RCC 7860 (cell line): ENCODE data around the gene SEC31A.
"Not testable (repeated sequence)": the region's sequence is repeated elsewhere in the genome, so short reads cannot be mapped to it uniquely, and the experiment has no call there.

Source experiments
- DNase-seq: peaks from one replicate; pipeline ENCODE4 v3.0.0-alpha.2; 2015; ENCODE audit warnings: low spot score
- FAIRE-seq: peaks from 2 replicates; lab custom pipeline; 2012; peaks lifted over from hg19 to GRCh38; lab: Jason Lieb, UNC

SEC31A gene, protein sequence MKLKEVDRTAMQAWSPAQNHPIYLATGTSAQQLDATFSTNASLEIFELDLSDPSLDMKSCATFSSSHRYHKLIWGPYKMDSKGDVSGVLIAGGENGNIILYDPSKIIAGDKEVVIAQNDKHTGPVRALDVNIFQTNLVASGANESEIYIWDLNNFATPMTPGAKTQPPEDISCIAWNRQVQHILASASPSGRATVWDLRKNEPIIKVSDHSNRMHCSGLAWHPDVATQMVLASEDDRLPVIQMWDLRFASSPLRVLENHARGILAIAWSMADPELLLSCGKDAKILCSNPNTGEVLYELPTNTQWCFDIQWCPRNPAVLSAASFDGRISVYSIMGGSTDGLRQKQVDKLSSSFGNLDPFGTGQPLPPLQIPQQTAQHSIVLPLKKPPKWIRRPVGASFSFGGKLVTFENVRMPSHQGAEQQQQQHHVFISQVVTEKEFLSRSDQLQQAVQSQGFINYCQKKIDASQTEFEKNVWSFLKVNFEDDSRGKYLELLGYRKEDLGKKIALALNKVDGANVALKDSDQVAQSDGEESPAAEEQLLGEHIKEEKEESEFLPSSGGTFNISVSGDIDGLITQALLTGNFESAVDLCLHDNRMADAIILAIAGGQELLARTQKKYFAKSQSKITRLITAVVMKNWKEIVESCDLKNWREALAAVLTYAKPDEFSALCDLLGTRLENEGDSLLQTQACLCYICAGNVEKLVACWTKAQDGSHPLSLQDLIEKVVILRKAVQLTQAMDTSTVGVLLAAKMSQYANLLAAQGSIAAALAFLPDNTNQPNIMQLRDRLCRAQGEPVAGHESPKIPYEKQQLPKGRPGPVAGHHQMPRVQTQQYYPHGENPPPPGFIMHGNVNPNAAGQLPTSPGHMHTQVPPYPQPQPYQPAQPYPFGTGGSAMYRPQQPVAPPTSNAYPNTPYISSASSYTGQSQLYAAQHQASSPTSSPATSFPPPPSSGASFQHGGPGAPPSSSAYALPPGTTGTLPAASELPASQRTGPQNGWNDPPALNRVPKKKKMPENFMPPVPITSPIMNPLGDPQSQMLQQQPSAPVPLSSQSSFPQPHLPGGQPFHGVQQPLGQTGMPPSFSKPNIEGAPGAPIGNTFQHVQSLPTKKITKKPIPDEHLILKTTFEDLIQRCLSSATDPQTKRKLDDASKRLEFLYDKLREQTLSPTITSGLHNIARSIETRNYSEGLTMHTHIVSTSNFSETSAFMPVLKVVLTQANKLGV

DNA sequence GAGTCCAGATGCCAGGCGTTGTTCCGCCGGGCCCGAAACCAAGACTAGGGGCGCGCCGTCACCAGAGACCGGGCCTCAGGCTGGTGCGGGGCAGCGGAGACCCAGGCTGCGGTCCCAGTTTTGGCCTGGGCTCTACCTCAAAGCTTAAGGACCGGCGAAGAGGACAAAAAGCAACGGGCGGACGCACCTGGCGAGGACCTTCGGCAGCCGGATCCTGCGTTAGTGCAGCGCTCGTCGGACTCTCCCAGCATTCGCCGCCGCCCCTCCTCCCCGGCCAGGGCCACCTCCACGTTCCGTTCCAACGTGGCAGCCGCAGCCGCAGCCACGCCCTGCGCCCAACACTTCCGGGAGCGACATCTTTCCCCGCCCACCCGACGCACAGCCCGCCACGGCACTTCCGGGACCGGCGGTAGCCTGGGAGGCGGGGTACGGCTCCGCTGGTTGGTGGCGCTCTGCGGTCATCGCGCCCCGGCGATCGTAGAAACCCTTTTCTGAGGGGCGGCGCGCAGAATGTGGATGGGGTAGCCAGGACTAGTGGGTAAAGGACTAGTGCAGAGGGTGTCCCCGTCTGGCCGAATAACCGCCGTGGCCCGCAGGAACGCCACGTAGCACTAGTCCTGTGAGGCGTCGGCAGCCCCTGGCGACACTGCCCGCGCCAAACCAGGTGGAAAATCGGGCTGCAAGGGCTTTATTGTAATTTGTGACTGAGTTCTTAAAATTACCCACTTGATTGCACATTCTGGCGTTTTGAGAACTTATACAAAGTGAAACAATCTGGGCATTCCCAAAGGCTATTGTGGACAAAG, at the start of gene SEC31A:
Gene SEC31A, minus strand, starts transcription at position 253 of the 806 bp plus-strand sequence. CDS start 9,217 bp downstream, outside the sequence.
- DNase-seq: peak; percentile 87
- no peak for FAIRE-seq

DNA sequence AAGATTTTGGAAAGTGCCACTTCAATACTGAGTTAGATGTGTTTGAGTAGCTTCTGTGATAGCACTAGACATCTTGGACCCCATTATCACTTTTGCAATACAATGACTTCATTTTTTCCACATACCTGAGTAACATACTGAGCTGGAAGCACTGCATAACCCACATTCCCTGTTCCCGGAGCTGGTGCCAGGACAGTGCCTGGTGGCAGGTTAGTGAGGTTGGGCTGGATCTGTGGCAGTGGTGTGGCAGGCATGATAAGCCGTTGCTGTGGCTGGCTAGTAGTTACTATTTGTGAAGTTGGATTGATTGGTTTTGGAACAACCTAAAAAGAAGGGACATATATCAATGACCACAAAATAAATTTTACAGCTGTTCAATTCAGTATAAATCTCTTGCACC, 48.5 kb upstream of the SEC31A start:
- FAIRE-seq (no peak), DNase-seq (no peak)

DNA sequence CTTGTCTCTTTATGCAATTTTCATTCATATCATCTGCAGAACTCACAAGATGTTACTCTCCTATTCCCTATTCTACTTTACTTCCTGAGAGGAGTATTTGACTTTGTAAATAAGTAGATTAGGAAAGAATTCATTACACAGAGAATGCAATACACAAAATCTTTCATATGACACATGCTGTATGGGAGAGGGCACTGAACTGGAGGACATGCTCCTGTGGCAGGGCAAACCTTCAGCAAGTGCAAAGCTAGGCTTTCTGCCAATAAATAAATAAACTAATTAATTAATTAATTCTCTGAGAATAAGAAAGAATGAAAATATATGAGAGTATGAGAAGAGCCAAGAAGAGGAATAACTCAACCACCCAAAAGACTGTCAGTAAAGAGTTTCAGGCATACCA, 43.5 kb upstream of the SEC31A start:
- FAIRE-seq (no peak), DNase-seq (no peak)

DNA sequence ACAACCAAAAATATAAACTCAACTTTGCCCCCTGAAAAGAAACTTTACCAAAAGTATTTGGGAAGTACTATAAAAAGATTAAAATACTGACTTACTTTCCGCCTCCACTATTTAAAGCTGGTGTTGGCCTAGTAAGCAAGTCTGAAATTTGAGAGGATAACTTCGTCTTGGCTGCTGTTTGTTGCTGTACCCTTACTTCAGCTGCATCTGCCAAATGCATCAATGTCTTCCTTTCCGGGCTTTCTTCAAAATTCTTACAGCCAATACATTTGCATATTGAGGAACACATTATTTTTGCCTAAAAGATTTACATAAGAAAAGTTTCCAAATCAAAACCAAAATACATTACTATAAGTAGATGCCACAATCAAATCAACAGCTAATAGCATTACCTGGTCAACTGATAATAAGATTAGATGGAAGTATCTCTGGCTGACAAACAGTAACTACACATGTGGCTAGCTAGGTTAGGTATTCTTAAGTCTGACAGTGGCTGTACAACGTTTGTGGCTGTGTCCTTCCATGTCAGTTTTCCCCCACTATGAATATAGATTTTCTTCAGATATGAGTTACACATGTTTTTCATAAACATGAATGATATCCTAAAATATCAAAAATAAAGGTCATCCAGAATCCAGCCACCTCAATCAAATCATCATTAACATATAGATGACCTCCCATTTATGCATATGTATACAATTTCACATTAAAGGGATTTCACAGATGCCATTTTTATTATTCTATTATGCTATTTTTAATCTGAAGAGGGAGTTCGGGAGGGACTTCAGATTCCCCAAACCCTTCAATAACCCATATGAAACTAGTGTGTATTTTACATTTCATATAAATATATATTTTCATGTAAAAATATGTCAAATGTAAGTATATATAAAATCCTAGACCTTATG, 40.1 kb upstream of the SEC31A start:
- FAIRE-seq: no peak

DNA sequence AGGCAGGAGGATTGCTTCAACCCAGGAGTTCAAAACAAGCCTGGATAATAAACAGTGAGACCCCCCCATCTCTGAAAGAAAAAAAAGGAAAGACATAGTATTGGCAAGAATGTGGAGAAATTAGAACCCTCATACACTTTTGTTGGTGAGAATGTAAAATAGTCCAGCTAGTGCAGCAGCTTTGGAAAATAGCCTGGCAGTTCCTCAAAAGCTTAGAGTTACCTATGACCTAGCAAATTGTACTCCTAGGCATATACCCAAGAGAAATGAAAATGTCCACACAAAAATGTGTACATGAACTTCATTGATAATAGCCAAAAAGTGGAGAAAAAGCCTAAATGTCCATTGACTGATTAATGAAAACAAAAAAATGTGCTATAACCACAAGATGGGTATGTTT, 30.8 kb upstream of the SEC31A start:
- FAIRE-seq: no peak
- DNase-seq: no peak

More for the DNA sequence above, 40.1 kb upstream of the SEC31A start:
- DNase-seq: no peak

DNA sequence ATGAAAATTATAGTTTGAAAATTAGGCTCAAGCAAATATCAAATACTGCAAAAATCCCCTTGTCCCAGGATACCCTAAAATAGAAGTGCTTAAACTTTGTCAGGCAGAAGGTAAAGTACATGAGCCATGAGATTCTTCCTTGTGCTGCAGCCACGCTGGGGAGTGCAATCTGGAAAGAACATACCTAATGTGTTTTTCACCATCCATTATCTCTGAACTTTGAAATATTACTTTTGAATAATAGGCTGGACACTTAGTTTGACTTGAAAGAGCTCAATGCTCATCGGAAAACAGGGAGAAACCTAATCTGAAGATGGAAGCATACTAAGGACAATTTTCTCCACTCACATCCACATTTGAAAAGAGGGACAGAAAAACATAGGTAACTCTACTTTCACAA, 28.4 kb upstream of the SEC31A start:
- DNase-seq (no peak), FAIRE-seq (no peak)

DNA sequence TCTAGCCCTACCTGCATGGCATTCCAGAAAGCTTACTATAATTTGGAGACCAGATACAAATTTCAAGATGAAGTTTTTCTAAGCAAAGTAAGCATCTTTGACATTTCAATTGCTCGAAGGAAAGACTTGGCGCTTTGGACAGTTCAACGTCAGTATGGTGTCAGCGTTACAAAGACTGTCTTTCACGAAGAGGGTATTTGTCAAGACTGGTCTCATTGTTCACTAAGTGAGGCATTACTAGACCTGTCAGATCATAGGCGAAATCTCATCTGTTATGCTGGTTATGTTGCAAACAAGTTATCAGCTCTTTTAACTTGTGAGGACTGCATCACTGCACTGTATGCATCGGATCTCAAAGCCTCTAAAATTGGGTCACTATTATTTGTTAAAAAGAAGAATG, 27.1 kb upstream of the SEC31A start:
- DNase-seq (no peak), FAIRE-seq (no peak)

DNA sequence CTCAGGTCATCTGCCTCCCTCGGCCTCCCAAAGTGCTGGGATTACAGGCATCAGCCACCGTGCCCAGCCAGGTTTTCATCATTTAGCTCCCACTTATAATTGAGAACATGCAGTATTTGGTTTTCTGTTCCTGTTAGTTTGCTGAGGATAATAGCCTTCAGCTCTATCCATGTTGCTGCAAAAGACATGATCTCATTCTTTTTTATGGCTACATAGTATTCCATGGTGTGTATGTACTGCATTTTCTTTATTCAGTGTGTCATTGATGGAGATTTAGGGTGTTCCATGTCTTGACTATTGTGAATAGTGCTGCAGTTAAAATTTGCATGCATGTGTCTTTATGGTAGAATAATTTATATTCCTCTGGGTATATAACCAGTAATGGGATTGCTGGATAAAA, 23.0 kb upstream of the SEC31A start:
- DNase-seq, FAIRE-seq: not testable (repeated sequence)

DNA sequence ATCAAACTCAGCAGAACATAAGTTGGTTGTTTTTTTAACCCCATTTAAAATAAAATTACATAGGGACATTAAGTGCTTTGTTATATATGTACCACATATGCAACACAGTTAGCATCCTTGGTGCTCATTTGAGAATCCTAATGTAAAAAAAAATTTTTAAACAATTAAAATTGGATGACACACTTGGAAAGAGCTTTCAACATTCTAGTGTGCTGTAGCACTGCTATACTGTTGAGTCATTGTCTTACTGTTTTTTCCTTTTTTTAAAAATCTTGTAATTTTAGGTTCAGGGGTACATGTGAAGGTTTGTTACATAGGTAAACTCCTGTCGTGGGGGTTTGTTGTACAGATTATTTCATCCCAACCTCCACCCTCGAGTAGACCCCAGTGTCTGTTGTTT, 22.4 kb upstream of the SEC31A start:
- FAIRE-seq (no peak), DNase-seq (no peak)

DNA sequence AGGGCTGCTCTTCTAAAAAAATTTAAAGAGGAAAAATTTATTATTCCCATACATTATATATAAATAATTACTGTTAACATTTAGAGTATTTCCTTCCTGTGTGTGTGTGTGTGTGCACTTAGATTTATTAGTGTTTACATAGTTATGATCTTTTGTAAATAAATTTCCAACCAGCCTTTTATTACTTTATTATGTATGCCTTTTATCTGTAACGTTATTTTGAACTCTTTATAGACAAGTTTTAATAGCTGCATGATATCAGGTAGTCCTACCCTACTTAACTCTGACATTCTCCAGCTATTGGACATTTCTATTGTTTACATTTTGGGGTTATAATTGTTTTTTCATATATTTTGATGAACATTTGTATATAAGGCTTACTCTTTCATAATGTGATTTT, 18.4 kb upstream of the SEC31A start:
- FAIRE-seq (no peak), DNase-seq (no peak)

DNA sequence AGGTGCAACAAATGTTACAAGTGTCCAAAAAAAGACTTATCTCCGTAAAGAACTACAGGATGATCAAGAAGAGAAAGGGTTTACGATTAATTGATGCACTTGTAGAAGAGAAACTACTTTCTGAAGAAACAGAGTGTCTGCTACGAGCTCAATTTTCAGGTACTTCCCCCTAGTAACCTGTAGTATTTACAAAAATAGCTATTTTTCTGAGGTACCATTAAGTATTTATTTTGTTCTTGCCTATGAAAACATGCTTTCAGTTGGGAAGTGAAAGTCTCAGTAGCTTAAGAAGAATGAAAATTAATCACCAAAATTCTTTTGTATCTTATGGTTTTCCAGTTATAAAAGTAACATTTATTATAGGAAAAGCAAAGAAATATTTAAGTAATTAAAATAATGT, 15.5 kb upstream of the SEC31A start:
- no peak for FAIRE-seq

DNA sequence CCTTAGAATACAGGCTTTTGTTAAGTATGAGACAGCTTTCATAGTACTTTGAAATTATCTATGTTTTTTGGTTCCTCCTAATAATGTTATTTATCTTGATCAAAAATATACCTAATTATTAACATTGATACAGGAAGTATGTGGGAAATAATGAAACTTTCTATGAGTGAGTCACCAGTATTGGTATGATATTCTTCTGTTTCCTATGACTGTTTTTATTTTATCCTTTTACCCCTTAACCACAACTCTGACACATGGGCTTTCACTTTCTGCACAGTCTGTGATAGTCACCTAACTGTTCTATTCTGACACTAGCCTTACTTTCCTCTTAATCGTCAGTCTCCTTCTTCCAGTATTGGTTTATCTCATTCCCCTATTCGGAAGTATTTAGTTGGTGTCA, 14.3 kb upstream of the SEC31A start:
- FAIRE-seq (peak; percentile 87), DNase-seq (peak; percentile 71)

More for the DNA sequence above, 15.5 kb upstream of the SEC31A start:
- DNase-seq: no peak

DNA sequence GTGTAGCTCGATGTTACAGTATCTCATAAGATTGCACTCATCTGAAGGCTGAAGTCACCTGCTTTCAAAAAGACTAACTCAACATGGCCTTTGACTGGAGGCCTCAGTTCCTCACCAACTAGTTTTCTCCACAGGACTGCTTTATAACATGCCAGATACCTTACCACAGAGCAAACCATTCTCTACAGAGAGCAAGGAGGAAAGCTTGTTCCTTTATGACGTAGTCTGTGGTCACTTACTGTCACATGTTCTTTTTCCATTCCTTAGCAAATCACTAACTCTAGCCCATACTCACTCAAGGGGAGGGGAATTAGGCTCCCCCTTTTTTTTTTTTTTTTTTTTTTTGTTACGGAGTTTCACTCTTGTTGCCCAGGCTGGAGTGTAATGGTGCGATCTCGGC, 12.8 kb upstream of the SEC31A start:
- DNase-seq: no peak

DNA sequence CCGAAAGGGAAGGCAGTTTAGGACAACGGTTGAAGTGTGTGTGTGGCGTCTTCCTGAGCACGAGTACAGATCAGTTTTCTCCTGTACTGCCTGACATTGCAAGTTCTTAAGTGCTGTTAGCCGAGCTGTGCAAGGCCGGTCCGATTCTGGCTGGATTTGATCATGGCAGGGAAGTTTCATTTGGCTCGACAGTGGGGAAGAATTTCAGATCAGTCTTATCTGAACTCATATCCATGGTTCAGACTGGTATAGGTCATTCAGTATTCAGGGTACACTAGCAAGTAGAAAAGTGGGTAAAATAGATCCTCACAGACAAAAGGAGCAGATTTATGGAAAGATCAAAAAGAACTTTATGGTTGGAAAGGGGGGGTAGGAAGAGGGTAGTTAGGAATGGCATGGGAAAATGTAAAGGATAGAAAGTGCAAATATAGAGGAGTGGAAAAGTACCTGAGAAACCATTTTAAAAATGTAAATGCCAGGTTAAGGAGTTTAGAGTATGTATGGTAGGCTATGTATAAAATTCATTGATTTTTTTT, 10.3 kb upstream of the SEC31A start:
- FAIRE-seq (no peak), DNase-seq (no peak)

More for the DNA sequence above, 12.8 kb upstream of the SEC31A start:
- no peak for FAIRE-seq

DNA sequence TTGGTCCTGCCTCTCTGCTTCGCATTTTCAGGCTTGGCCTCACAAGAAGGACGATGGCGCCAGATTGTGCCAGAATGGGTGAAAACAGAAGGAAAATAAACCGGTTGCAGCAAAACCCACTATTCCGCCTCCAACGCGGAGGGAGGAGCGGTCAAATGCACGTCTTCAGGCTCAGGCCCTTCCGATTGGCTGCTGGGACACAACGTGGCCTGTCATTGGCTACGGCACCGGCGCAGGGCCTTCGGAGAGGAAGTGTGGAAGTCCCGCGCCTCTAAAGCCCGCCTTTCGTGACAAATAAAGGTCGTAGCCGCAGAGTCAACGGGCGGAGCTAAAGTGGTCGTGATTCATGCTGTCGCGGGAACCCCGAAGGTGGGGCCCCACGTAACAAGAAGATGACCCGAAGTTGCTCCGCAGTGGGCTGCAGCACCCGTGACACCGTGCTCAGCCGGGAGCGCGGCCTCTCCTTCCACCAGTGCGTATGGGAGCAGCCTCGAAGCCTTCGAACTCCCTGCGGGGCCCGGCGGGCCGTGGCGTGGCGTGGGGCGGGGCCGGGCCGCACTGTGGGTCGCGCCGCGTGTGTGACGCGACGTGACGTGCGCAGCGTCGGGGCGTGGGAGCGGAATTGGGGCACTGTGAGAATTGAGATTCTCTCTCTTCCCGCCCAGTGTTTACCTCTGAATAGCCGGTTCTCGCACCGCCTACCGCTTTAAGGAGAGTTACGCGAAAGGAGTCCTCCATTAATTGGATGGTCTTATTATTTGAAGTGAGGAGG, 9.6 kb upstream of the SEC31A start, which contains the start of gene THAP9:
Gene THAP9, plus strand, starts transcription at position 325 of the 772 bp plus-strand sequence. Its CDS starts 68 bp downstream, at position 393.
- DNase-seq (peak; percentile 97), FAIRE-seq (peak; percentile 89)

DNA sequence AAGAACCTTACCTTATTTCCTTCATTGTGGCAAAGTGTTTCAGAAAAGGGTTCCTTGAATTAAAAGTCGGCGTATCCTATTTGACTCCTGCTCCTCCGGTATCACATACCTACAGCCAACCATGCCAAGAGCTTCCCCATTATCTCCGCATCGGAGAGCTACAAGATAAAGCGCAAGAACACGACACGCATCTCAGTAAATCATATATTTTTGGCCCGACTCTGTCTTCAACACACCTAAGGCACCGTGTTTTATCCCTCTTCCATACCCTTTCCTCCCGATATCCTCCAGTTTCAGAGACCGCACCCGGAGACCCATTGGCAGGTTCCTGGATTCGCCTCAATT, 9.1 kb upstream of the SEC31A start:
- DNase-seq: no peak
- FAIRE-seq: no peak

DNA sequence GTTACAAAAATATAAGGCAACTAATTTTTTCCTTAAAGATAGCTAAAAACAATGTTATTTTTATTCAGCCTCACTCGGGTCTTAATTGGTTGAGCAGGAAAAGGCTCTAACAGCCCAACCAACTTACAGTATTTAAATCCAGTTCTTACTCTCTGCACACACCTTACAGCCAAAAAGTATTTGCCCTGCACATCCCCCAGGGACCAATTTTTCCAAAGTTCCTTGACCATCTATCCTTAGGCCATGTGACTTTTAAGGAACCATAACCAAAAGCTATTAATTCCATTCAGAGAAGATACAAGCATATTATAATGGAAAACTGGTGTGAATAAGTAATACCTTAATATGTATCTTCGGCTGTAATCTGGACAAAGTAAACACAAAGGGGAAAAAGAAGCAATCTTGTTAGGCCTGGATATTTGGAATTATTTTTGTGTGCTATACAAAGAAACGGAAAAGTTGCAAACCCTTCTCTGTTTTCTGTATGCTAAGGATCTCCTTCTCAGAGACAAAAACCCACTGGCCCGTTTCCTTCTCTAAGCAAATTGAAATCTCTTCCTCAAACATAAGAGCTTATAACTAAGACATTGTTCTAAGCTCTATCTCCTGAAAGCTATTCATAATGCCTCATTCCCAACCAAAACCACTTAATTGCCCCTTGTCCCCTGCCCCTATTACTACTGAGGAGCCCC, 8.6 kb upstream of the SEC31A start:
- no peak for DNase-seq
- no peak for FAIRE-seq
